ENCODE data around the gene ALKBH4.
"Not testable (repeated sequence)": the region's sequence is repeated elsewhere in the genome, so short reads cannot be mapped to it uniquely, and the experiment has no call there.

ALKBH4 gene, protein sequence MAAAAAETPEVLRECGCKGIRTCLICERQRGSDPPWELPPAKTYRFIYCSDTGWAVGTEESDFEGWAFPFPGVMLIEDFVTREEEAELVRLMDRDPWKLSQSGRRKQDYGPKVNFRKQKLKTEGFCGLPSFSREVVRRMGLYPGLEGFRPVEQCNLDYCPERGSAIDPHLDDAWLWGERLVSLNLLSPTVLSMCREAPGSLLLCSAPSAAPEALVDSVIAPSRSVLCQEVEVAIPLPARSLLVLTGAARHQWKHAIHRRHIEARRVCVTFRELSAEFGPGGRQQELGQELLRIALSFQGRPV

DNA sequence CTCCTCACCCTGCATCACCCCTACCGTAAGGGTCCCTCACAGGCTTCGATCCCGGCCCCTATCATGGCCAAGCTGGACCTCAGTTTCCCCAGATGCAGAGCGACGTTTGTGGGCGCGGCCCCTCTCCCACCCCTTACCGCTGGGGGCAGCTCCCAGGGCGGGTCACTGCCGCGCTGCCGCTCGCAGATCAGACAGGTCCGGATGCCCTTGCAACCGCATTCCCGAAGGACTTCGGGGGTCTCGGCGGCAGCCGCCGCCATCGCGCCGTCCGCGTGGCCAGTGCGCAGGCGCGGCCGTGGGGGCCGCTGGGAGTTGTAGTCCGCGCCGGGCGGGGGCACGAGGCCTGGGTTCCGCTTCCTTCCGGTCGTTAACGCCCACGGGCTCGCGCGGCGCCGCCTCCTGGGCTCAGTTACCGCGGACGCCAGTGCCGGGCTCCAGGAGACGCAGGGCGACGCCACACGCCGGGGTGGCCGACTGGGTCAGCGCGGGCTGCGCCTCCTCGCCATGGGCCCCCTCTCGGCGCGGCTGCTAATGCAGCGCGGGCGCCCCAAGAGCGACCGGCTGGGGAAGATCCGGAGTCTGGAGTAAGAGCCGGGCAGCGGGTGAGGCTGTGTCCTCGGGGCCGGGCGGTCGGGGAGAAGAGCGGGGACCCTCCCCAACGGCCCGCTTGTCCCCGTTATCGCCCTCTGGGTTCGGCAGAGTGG is at the start of gene ALKBH4, which contains the start of gene LRWD1:
Gene ALKBH4, minus strand, starts transcription at position 287 of the 704 bp plus-strand sequence. Its CDS starts 27 bp downstream, at position 260.
Gene LRWD1, plus strand, starts transcription at position 408 of the 704 bp plus-strand sequence. Its CDS starts 97 bp downstream, at position 505.
- peak; percentile 92 for DNase-seq

DNA sequence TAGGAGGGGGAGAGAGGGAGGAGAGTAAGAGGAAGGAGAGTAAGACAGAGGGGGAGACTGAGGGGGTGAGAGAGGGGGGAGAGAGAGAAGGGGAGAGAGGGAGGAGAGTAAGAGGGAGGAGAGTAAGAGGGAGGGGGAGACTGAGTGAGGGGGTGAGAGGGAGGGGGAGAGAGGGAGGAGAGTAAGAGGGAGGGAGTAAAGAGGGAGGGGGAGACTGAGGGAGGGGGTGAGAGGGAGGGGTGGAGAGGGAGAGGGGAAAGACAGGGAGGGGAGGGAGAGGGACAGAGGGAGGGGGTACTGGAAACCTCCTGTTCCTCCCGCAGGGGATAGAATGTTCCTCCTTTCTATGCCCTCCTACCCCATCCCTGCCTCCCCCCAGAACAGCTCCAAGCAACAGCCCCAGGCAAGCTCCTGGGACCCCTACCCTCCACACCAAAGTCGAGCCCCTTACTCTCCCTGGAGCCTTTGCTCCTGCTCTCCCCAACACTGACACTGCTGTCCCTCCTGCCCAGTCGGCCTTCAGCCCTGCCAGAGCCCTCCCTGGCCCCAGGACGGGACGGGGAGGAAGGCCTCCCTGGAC is 48.1 kb upstream of the ALKBH4 start:
- DNase-seq: peak; percentile 92

DNA sequence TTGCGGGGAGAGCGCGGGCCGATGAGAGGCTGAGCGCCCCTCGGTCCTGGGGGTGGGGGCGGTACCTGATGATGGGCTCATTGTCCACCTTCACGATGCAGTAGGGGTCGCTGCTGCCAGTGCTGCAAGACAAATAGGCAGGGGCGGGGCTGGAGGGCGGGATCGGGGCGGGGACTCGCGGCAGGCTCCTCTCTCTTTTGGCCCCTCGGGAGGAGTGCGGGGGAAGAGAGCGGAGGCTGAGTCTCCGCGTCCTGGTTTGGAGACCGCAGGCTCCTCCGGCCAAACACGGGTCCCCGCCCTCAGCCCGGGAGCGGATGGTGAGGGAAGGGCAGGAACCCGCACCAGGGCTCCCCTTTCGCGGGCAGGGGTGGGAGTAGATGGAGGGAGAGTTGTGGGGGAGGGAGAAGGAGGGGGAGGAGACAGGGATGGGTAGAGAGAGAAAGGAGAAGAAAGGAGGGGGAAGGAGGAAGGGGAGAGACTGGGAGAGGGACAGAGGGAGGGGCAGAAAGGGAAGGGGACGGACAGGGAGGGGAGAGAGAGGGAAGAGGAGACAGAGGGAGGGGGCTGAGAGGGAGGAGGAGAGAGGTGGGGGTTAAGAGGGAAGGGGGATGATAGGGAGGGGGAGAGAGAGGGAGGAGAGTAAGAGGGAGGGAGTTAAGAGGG is 47.3 kb upstream of the ALKBH4 start:
- DNase-seq: not testable (repeated sequence)

DNA sequence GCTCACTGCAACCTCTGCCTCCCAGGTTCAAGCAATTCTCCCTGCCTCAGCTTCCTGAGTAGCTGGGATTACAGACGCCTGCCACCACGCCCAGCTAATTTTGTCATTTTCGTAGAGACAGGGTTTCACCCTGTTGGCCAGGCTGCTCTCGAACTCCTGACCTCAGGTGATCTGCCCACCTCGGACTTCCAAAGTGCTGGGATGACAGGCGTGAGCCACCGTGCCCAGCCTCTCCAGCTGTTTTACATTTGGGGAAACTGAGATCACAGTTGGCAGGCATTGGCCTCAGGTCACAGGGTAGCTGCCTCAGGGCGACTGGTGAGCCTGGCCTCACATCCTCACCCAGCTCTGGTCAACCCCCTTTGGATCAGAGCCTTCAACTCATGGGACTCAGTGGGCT is 45.9 kb upstream of the ALKBH4 start:
- DNase-seq: not testable (repeated sequence)

DNA sequence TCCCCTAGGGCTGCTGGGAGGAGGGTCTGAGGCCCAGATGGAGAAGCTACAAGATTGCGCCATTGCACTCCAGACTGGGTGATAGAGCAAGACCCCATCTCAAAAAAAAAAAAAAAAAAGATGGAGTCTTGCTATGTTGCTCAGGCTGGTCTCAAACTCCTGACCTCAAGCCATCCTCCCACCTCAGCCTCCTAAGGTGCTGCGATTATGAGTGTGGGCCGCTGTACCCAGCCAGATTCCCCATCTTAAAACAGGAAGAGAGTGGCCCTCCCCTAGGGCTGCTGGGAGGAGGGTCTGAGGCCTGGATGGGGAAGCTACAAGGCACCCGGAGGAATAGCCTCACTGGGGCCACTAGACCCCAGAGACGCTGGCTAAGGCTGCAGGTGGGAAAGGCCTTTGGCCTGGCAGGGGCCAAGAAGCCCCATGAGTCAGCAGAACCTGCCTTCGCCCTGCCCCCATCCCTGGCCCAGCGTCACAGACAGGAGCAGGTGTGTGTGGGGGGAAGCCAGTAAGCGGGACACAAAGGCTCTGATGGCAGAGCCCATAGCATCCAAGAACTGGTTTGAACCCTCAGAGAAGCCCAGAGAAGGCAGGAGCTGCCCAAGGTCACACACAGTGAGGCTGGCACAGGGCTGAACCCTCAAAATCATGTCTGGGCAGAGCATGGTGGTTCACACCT is 42.9 kb upstream of the ALKBH4 start:
- DNase-seq: not testable (repeated sequence)

DNA sequence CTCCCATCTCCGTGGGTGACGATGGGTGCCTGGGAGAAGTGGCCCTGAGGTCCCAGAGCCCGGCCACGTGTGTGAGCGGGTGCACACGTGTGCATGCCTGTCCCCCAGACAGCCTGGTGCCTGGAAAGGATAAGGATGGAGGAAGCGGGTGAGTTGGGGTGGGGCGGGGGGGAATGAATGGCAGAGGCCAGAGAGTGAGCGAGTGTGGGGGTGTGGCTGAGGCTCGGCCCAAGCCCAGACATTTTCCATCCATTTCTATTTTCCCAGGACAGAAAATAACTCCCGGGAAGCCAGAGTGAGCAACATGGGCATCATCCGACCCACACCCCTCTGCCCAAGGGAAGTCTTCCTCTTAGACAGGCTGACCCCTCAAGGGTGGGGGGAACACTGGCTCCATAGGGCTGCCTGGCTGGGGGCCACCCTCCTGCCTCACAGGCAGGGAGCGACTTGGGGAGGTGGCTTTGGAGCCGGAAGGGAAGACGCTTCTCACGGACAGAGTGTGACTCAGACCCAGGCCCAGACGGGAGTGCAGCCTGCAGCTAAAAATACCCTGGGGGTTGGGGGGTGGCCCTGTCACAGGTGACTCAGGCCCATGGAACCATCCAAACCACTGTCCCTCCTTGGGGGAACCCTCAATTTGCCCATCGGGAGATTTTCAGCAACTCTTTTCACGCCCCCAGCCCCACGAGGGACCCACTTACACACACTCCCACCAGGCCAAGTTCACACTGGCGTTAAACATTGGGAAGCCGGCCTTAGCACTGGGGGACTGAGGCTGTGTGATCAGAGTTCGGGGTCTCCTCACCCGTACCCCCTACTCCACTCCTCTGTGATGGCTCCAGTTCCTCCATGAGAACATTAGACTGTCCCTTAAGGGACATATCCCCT is 40.9 kb upstream of the ALKBH4 start:
- not testable (repeated sequence) for DNase-seq

DNA sequence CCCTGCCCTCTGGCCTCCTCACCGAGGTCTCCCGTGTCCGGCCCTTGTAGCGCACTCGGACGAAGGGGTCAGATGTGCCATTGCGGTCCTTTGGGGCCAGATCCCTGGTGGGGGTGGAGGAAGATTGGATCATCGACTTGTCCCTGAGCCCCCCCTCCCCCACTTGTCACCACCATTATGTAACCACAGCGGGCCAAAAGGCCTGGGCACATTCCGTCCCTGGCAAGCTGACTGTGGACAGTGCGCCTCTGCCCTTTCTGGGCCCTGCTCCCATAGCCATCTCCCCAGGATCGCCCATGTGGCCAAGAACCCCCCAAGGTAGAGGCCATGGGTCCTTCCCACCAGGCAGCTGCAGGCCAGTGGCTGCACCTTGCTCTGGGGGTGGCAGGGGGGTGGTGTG is 38.5 kb upstream of the ALKBH4 start:
- not testable (repeated sequence) for DNase-seq

DNA sequence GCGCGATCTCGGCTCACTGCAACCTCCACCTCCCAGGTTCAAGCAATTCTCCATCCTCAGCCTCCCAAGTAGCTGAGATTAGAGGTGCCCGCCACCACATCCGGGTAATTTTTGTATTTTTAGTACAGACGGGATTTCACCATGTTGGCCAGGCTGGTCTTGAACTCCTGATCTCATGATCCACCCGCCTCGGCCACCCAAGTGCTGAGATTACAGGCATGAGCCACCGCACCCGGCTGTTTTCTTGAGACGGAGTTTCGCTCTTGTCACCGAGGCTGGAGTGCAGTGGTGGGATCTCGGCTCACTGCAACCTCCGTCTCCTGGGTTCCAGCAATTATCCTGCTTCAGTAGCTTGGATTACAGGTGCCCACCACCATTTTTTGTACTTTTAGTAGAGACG is 33.7 kb upstream of the ALKBH4 start:
- DNase-seq: not testable (repeated sequence)

DNA sequence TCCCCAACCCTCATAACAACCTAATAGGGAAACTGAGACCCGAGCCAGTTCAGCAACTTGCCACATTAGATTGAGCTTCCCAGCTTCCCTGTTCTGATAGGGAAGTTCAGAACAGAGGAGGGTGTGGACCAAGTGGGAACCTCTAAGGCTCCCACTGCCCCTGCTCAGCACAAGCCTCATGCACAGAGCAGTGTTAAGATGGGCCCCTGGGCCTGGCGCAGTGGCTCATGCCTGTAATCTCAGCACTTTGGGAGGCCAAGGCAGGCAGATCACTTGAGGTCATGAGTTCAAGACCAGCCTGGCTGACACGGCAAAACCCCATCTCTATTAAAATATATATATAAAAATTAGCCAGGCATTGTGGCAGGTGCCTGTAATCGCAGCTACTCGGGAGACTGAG is 32.6 kb upstream of the ALKBH4 start:
- not testable (repeated sequence) for DNase-seq

DNA sequence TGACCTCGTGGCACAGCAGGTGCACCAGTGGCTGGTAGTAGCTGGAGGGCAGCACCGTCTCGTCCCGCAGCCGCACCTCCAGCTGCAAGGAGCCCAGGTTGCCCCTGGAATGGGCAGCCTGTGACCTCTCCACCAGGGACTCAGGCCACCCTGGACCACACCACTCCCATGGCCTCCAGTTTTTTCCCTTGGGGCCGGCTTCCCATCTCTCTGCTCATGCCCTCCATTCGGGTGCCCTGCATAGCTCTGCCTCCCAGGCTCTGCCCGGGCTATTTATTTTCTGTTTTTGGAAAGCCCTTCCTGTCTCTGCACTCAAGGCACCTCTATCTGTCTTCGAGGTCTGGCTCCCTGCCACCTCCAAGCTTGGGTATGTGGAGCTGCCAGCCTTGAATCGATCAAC is 32.2 kb upstream of the ALKBH4 start:
- not testable (repeated sequence) for DNase-seq

DNA sequence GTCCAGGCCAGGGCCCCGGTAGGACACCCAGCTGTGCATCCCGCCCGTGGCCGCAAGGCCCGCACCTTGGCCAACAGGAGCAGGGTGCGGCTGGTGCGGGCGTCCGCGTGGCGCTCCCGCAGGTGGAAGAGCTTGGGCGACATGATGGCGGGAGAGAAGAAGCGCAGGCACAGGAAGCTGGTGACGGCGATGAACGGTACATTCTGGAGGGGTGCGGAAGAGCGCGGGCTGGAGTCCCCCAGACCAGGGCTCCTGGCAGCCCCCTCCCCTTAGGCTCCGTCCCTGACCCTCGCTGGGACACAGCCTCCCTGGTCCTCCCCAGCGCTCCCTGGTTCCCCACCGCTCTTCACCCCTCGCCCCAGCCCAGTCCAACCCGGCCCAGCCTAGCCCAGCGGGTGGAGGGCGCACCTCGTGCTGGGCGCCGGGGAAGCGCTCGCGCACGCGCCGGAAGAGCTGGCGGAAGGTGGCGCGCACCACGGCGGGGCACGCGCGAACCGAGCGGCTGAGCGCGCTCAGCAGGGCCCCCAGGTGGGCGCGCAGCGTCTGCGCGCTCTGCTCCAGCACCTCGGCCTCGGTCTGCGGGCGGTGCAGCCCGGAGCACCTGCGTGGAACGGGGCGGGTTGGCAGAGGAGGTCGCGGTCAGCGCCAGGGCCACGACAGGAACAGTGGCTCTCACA is 29.9 kb upstream of the ALKBH4 start:
- DNase-seq: not testable (repeated sequence)

DNA sequence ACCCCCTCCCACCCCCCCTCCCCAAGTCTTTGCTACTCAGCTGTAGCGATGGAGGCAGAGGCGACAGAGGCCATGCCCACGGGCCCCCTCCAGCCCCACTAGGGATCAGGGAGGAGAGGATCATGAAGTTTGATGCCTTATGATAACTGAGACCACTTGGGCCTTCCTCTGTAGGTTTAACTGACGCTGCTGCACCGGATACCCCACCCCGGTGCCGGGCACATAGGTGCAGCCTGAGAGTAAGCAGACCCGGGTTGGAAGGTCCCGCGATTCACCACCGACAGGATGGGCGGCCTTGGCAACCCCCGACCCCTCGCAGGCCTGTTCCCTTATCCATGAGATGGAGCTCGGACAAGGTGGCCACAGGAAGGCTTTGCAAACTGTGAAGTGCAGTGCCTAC is 29.4 kb upstream of the ALKBH4 start:
- DNase-seq: not testable (repeated sequence)

DNA sequence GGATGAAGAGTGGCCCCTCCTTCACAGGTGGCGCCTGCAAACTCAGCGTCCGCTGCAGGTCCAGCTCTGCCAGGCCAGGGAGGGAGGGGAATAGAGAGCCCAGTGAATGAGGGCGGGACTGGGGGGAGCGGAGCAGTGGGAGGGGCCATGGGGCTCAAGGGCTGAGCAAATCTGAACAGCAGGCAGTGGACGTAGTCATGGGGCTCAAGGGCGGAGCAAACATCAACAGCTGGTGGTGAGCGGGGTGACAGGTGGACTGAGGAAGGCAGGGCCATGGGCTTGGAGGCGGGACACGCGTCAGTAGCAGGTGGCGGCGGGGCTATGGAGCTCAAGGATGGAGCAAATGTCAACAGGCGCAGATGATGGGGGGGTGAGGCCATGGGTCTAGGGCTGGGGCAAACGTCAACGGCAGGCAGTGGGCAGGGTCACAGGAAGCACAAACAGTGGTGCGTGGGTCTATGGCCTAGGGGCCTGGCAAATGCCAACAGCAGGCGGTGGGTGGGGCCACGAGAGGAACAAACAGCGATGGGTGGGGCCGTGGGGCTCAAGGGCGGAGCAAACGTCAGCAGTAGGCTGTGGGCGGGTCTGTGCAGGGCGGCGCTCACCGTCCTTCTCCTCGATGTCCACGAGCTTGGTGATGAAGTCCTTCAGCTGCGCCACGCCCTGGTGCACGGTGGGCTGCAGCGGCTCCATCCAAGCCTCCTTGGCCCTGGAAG is 28.7 kb upstream of the ALKBH4 start:
- not testable (repeated sequence) for DNase-seq

DNA sequence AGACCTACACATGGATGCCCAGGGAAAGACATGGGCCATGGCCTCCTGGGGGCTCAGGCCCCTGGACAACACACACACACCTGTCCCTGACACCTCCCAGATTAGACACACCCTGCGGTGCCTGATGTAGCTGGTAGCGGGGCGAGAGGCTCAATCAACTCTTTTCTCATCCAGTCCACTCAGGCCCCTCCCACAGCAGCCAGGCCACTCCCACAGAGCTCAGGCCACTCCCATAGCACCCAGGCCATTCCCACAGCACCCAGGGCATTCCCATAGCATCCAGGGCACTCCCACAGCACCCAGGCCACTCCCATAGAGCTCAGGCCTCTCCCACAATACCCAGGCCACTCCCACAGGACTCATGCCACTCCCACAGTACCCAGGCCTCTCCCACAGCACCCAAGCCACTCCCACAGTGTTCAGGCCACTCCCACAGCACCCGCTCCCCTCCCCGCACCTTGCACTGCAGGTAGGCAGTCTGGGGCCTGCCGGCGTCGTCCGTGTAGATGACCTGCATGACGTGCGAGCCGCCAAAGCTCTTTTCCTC is 25.9 kb upstream of the ALKBH4 start:
- DNase-seq: not testable (repeated sequence)

DNA sequence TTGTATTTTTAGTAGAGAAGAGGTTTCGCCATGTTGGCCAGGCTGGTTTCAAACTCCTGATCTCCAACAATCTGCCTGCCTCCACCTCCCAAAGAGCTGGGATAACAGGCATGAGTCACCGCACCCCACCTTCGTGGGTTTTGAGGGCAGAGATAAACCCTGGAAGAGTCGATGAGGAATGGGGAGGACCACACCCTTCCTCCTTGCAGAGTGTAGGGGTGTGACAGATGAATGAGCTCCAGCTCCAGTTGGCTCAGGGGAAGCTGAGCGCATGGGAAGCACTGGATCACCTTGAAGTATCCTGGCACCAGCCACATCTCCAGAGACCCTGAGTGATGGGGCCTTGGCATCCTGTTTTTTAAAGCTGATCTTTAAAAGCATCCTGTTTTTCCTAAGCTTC is 19.7 kb upstream of the ALKBH4 start:
- not testable (repeated sequence) for DNase-seq

DNA sequence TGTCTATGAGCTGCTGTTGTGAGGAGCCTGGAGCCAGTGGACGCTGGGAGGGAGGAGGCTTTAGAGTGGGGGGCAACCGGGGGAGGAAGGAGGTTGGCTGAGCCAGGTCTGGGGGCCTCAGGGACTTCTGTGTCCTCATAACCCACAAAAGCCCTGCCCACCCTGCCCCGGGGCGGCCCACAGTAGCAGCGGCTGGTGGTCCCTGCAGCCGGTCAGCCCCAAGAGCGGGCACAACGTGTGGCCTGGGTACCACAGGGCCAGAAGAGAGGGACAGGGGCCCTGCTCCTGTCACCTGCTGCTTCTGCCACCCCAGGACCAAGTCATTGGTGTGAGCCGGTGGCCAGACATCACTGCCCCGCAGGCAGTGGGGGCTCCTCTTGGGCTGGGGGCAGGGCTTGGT is 17.3 kb upstream of the ALKBH4 start:
- not testable (repeated sequence) for DNase-seq

DNA sequence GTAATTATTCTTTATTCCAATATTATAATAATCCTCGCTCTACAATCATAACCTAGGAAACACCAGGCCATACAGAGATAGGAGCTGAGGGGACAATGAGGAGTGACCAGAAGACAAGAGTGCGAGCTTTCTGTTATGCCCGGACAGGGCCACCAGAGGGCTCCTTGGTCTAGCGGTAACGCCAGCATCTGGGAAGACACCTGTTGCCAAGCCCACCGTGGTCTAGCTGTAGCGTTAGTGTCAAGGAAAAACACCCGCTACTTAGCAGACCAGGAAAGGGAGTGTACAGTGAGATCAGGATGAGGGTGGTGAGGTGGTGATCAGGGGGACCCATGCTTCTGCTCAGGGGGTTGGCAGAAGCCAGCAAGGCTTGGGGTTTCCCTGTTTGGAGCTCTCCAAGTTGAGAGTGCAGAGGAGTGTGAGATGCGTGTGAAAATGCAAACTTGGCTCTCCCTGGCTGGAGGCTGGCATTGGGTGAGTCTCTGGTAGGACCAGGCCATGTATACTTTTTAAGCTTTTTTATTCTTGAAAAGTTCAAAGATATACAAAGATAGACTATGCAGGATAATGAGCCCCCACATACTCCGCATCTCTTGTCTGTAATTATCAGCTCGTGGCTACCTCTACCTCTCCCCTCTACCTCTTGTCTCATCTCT is 15.4 kb upstream of the ALKBH4 start:
- not testable (repeated sequence) for DNase-seq

DNA sequence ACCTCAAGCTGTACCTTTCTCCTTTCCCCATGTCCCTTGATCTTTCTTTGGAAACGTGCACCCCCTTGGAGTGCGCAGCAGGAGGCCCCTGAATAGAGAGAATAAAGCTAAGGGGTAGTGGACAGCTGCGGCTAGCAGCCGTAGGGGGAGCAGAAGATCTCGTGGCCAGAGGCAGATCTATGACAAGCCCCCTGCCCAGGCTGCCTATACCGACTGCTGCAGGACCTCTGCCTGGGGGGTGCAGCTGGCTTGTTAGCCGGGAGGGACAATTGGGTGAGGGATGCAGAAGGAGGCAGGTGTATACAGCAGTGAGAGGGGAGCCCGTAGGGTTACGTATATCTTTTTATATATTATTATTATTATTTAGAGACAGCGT is 14.5 kb upstream of the ALKBH4 start:
- not testable (repeated sequence) for DNase-seq

Data from EL (cell line).